Measurements from ENCODE around the gene TRERF1.
A peak's percentile ranks its signal among the peaks of the same experiment; 100 is the strongest.

TRERF1 gene

DNA sequence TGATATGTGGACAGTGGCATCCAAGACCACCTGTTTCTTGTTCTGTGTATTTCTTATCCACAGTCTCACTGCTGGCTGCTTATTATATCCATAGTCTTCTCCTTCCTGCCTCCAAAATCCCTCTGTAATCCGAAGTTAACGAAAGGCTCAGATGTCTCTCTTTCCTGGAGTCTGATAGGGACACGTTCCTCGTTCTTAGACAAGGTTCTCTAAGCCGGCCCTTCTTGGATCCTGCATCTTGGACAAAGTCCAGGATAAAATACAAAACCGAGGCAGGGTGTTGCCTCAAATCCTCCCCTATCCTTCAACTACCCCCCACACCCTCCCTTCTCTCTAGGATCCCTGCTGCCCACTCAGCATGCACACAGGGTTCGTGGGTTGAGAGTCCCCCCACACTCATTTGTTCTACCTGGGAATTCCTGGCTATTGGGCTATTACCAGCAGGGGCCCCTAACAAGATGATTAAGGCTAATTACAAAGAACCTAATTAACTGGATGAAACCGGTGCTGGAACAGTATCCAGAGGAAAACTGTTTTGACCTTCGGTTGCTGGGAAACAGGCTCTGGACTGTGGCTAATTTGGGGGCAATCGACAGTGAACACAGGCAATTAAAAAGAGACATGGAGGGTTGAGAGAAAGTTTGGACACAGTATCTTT is 201.3 kb downstream of the TRERF1 start:
- Mint-ChIP-seq H3K4me1 (ENCODE audit: low read depth) (no peaks in the 10 kb centered on the region), H3K9me3 (no peaks in the 10 kb centered on the region), H3K36me3 (ENCODE audit: low read depth) (peaks cover 27% of the 10 kb centered on the region), H3K27me3 (ENCODE audit: low read depth) (no peaks in the 10 kb centered on the region), H3K4me3 (no peak overlapping the region), H3K27ac (no peak overlapping the region)

DNA sequence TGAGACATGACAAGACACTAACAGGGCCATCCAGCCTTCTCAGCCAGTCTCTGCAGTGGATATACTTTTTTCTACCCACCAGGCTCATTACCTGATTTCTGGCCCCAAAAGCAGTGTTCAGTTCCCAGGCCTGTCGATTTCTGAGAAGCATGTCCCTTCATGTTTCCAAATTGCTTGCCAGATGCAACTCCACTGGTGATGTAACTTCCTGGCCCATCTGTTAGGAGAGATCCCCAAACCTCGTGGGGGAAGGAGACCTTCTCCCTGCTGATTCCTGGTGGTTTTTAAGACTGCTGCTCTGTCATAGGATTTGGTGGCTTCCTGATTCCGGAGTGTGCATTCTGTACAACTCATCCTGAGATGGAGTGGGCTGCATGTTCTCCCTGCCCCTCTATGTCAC is 202.4 kb downstream of the TRERF1 start:
- Mint-ChIP-seq H3K9me3 (no peaks in the 10 kb centered on the region), H3K27me3 (ENCODE audit: low read depth) (no peaks in the 10 kb centered on the region), H3K27ac (no peak overlapping the region), H3K4me3 (no peak overlapping the region), H3K4me1 (ENCODE audit: low read depth) (no peaks in the 10 kb centered on the region), H3K36me3 (ENCODE audit: low read depth) (peaks cover 28% of the 10 kb centered on the region)

DNA sequence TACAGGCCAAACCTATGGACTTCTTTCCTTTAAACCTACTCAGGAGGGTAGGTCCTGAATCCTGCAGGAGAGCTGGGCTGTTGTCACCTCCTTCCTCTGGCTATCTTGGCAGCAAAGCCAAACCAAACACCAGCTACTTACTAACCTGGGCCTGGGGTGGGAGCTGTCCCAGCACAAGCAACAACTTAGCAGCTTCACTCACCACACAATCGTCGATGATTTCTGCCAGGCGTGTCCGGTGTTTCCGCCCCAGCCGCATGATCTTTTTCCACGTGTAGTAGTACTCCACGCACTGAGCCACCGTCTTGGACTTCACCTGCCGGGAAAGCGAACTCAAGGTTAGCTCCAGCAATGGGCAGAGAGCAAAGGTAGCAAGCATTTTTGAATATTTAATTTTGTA is 208.7 kb downstream of the TRERF1 start:
- H3K27ac Mint-ChIP-seq = no peak overlapping the region

DNA sequence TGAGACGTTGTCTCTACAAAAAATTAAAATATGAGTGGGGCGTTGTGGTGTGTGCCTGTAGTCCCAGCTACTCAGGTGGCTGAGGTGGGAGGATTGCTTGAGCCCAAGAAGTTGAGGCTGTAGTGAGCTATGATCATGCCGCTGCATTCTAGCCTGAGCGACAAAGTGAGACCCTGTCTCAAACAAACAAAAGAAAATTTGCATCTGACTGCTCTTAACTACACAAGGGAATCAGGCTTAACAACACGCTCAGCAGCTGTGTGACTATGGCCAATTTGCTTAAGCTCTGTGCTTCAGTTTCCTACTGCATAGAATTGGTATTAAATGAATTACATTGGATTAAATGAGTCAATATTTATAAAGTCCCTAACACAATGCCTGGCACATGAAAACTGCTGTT is 209.8 kb downstream of the TRERF1 start:
- Mint-ChIP-seq H3K36me3 (ENCODE audit: low read depth) (peaks cover 35% of the 10 kb centered on the region), H3K4me1 (ENCODE audit: low read depth) (peaks cover 3% of the 10 kb centered on the region), H3K9me3 (no peaks in the 10 kb centered on the region), H3K27ac (no peak overlapping the region), H3K4me3 (no peak overlapping the region), H3K27me3 (ENCODE audit: low read depth) (no peaks in the 10 kb centered on the region)

More for the DNA sequence above, 208.7 kb downstream of the TRERF1 start:
- no peaks in the 10 kb centered on the region for H3K9me3 Mint-ChIP-seq
- H3K4me3 Mint-ChIP-seq = no peak overlapping the region
- peaks cover 3% of the 10 kb centered on the region for H3K4me1 Mint-ChIP-seq (ENCODE audit: low read depth)
- H3K27me3 Mint-ChIP-seq (ENCODE audit: low read depth) = no peaks in the 10 kb centered on the region
- peaks cover 31% of the 10 kb centered on the region for H3K36me3 Mint-ChIP-seq (ENCODE audit: low read depth)

DNA sequence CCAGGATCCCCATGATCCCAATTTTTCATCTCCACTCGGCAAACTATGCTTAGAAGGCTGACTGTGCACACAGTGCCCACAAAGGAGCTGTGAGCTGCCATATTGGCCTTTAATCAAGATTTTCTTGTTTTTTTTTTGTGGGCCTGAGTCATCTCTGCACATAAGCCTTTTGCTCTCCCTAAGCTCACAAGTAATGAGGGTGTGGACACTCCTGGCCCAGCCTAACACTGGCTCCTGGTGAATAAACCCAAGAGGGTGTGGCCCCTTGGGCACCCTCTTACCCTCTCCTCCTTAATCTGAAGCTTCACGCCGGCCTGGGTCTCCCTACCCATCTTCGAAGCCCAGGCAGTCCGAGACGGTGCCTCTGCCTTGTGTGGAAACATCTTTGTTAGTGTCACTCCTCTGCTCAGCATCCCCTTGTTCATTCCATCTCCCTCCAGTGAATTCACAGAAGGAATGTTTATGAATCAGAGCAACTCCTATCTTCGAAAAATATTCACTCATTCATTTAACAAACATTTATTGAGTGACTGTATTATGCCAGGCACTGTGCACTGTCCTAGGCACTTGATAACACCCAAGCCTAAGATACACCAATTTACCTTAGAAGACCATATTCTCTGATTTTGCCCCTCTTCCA is 211.9 kb downstream of the TRERF1 start:
- Mint-ChIP-seq H3K27me3 (ENCODE audit: low read depth) (no peaks in the 10 kb centered on the region), H3K9me3 (no peaks in the 10 kb centered on the region), H3K27ac (no peak overlapping the region), H3K4me1 (ENCODE audit: low read depth) (peaks cover 3% of the 10 kb centered on the region), H3K36me3 (ENCODE audit: low read depth) (peaks cover 28% of the 10 kb centered on the region), H3K4me3 (no peak overlapping the region)

DNA sequence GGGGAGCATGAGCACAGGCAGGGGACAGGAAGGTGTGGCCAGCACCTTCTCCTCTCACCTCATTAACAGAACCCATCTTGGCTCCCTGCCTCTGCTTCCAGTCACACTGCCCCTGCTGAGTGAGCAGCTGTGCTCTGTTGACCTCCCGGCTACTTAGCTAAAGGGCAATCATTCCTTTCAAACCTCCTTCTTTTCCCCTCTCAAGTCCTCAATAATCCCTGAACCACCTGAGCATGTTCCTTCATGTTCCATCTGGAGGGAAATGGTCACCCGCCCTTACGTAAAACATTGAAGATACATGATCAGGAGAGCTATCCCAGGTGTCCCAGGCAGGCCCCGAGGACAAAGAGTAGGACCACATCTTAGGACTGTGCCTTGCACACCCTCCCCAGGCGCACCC is 212.4 kb downstream of the TRERF1 start:
- H3K4me3 Mint-ChIP-seq = no peak overlapping the region
- no peaks in the 10 kb centered on the region for H3K9me3 Mint-ChIP-seq
- no peak overlapping the region for H3K27ac Mint-ChIP-seq
- H3K4me1 Mint-ChIP-seq (ENCODE audit: low read depth) = peaks cover 3% of the 10 kb centered on the region
- peaks cover 30% of the 10 kb centered on the region for H3K36me3 Mint-ChIP-seq (ENCODE audit: low read depth)
- H3K27me3 Mint-ChIP-seq (ENCODE audit: low read depth) = no peaks in the 10 kb centered on the region

DNA sequence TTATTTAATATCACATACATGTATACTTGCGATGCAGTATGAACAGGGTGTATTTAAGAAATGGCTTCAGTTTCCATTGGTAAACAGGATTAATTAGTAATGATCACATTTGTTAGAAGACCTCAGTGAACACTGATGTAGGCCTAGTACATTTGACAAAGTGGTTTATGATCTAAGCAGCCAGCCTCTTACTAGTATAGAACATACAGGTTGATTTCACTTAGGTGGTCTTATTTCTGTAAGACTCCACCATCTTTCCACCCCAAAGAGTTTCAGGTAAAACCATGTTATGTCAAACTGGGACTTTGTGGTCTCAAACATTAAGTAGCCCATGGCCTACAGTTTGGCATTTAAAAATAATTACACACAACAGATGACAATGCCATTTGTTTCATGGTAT is 213.9 kb downstream of the TRERF1 start:
- Mint-ChIP-seq H3K36me3 (ENCODE audit: low read depth) (peaks cover 30% of the 10 kb centered on the region), H3K27me3 (ENCODE audit: low read depth) (no peaks in the 10 kb centered on the region), H3K4me3 (no peak overlapping the region), H3K4me1 (ENCODE audit: low read depth) (peaks cover 3% of the 10 kb centered on the region), H3K9me3 (no peaks in the 10 kb centered on the region), H3K27ac (no peak overlapping the region)

DNA sequence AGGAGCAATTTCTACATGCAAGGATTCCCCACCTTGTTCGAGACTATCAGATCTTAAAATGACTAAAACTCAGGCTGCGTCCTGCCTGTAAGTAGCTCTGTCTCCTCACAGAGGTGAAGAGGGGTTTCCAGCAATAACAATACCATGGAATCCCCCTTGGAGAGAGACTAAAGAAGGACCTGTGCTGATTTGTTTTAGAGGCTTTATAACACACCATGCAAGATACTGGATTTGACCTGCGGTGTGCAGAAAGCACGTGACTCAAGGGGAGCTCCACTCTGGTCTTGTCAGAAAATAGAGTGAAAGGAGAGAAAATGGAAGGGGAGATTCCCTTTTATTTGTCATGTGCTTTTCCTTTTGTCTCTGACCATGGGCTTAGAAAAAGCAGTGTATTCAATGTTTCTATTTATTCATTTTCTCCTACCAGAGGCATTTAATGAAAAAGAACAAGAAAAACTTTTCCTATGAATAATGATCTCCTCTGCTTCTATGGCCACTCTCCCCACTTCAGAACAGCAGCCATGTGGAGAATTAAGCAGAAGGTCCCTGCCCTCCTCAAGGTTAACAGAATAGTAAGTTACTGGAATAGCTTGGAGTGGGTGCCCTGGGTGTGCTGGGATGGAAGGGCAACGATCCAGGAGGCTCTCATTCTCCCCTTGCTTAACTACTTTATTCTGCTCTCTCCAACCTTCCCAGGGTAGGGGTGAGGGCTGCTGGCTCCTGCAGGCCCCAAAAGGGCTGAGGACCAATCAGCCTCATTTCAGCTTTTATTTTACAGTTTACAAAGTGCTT is 214.8 kb downstream of the TRERF1 start:
- Mint-ChIP-seq H3K27me3 (ENCODE audit: low read depth) (no peaks in the 10 kb centered on the region), H3K9me3 (no peaks in the 10 kb centered on the region), H3K36me3 (ENCODE audit: low read depth) (peaks cover 32% of the 10 kb centered on the region), H3K27ac (peak overlapping the region; percentile 7), H3K4me3 (no peak overlapping the region), H3K4me1 (ENCODE audit: low read depth) (peaks cover 3% of the 10 kb centered on the region)

DNA sequence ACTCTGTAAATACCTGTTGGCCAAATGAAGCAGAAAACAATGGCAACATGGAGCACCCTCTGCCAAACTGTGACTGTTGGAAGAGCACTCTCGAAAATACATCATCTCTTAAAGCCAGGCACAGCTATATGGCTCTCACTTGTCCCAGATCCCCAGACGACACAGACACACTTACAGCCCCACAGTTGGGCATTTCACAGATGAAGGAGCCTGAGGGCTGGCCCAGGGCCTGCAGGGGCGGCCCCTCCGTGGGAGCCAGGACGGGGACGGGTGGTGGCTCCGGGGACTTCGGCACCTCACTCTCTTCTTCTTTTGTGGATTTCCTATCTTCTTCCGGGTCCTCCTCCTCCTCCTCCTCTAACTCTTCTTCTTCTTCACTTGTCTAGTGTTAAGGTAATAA is 215.7 kb downstream of the TRERF1 start:
- Mint-ChIP-seq H3K36me3 (ENCODE audit: low read depth) (peaks cover 29% of the 10 kb centered on the region), H3K4me3 (no peak overlapping the region)

DNA sequence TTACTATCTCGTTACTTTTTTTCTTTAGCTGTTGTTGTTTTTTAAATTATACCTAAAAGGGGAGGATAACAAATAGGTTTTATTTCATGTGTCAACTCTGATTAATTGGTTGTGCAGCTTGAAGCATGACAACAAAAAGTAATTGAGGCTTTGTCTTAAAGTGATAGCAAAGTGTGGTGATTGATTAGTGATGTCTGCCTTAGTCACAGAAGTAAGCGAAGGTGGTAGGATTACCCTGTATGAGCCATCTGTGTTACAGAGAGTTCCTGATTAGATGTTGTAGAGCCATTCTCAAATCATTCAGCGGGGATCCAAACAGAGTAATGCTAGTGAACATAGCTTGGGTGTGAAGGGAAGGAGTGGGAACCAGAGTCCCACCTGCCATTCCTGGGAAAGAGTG is 219.7 kb downstream of the TRERF1 start:
- H3K27me3 Mint-ChIP-seq (ENCODE audit: low read depth) = no peaks in the 10 kb centered on the region
- H3K9me3 Mint-ChIP-seq = no peaks in the 10 kb centered on the region
- peaks cover 28% of the 10 kb centered on the region for H3K36me3 Mint-ChIP-seq (ENCODE audit: low read depth)
- H3K4me3 Mint-ChIP-seq = no peak overlapping the region
- H3K4me1 Mint-ChIP-seq (ENCODE audit: low read depth) = no peaks in the 10 kb centered on the region
- H3K27ac Mint-ChIP-seq = no peak overlapping the region

More for the DNA sequence above, 215.7 kb downstream of the TRERF1 start:
- Mint-ChIP-seq H3K27ac (no peak overlapping the region), H3K9me3 (no peaks in the 10 kb centered on the region), H3K4me1 (ENCODE audit: low read depth) (peaks cover 3% of the 10 kb centered on the region), H3K27me3 (ENCODE audit: low read depth) (no peaks in the 10 kb centered on the region)

DNA sequence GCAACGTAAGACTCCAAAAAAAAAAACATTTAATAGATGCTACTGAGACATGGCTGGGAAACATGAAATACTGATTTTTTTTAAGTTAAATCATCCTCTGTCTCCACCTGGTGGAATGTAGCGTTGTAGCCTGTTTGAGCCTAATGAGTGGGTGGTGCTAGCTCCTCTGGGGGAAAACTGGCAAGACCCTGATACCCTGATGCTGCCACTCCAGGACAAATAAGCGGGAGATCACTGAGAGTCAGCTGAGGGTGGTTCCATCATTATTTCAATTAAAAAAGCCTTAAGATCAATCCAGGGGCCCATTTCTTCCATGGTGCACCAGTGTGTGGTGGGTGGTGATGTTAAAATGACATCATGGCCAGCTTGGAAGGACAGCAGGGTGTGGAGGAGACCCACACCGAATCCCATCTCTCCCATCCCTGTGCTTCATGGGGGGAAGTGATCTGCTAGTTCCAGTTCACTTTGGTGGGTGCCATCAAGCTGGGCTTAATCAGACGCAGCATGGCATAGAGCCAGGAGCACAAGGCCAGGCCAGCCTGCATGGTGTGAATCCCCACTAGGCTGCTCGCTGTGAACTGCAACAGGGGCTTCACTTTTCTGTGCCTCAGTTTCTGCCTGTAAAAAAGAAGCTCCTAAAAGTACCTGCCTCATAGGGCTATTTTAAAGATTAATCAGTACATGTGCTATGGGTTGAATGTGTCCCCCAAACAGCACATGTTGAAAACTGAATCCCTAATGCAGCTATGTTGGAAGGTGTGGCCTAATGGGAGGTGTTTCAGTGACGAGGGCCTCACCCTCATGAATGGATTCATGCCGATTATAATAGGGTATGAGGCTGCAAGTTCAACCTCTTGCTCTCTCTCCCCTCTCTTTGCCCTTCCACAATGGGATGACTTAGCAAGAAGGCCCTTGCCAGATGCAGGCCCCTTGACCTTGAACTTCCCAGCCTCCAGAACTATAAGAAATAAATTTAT is 221.1 kb downstream of the TRERF1 start:
- H3K27me3 Mint-ChIP-seq (ENCODE audit: low read depth) = no peaks in the 10 kb centered on the region
- no peak overlapping the region for H3K27ac Mint-ChIP-seq
- H3K9me3 Mint-ChIP-seq = no peaks in the 10 kb centered on the region
- no peaks in the 10 kb centered on the region for H3K4me1 Mint-ChIP-seq (ENCODE audit: low read depth)
- H3K4me3 Mint-ChIP-seq = no peak overlapping the region
- H3K36me3 Mint-ChIP-seq (ENCODE audit: low read depth) = peaks cover 25% of the 10 kb centered on the region

DNA sequence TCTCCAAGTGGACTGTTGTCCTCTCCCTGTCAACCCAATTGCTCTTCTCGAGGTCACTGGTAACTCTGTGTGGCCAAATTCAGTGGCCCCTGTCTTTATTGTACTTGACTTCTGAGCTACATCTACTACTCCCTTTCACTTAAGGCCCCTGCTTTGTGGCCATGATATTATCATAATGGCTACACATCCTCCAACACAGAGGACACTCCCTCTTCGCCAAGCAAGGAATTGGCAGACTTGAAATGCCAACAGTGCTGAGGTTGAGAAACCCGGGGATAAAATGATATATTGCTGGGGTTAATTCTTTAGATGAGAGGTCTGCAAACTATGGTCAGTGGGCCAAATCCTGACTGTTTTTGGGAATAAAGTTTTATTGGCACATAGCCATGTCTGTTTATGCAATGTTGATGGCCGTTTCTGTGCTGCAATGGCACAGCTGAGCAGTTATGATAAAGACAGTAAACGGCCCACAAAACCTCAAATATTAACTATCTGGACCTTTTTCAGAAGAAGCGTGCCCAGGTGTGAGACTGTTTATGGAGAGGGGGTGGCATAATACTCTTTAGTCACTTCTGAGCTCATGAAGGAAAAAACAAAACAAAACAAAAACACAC is 222.1 kb downstream of the TRERF1 start:
- Mint-ChIP-seq H3K27ac (no peak overlapping the region), H3K27me3 (ENCODE audit: low read depth) (no peaks in the 10 kb centered on the region), H3K36me3 (ENCODE audit: low read depth) (peaks cover 24% of the 10 kb centered on the region), H3K4me1 (ENCODE audit: low read depth) (peaks cover 1% of the 10 kb centered on the region), H3K9me3 (no peaks in the 10 kb centered on the region), H3K4me3 (no peak overlapping the region)

DNA sequence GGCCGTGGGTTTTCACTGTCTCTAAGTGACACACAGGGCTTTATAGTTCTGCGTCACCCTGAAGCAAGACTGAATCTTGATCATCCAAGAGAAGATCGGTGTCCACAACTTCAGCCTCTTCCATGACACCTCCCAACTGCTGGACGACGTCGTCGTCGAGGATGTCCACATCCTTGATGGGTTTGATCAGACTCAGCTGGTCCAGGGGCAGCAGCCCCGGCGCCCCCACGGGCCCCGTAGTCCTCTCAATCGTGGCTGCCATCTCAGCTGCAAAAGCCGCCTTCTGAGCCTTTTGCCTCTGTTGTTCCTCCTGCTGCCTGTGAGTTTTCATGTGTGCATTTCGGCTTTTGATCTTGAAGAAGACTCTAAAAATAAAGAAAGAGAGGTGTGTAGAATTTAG is 223.4 kb downstream of the TRERF1 start:
- Mint-ChIP-seq H3K27me3 (ENCODE audit: low read depth) (no peaks in the 10 kb centered on the region), H3K36me3 (ENCODE audit: low read depth) (peaks cover 25% of the 10 kb centered on the region), H3K4me3 (no peak overlapping the region), H3K4me1 (ENCODE audit: low read depth) (peaks cover 7% of the 10 kb centered on the region), H3K9me3 (no peaks in the 10 kb centered on the region), H3K27ac (no peak overlapping the region)
